Measurements from ENCODE around the gene PITX1. TPM values are rescaled to one million over a fixed set of nuclear protein-coding genes. Genes with fewer than 3 reads are reported as not detected.

The PITX1 gene
- total RNA-seq, 4 donors from 2014 or later = 571 to 1,232 (median 680) TPM

DNA sequence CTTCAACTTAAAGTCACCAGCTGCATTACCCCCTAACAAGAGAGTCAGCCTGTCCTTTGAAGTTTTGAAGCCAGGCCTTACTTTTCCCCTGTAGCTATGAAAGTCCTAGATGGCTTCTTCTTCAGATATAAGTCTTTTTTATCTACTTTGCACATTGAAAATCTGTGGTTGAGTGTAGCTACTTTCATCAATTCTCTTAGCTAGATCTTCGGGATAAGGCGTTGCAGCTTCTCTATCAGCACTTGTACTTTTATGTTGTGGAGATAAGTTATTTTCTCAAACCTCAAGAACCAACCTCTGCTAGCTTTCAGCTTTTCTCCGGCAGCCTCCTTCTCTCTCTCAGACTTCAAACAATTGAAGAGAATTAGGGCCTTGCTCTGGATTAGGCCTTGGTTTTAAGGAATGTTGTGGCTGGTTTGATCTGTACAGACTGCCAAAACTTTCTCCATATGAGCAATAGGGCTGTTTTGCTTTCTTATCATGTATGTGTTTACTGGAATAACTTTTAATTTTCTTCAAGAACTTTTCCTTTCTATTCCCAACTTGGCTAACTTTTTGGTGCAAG, 44.7 kb downstream of the PITX1 start:
- Histone ChIP-seq H3K4me1 (no peaks in the 10 kb centered on the region), H3K9me3 (no peaks in the 10 kb centered on the region), H3K36me3 (no peaks in the 10 kb centered on the region), H3K4me3 (no peak overlapping the region), H3K27me3 (no peaks in the 10 kb centered on the region), H3K27ac (no peak overlapping the region)
- 80 to 86% methylated on average over 3 of the region's 3 CpGs for whole genome bisulfite sequencing, 2 donors
- no peak for DNase-seq
- intact Hi-C loops (cut with DNase I) = no loop called here
- TF ChIP-seq POLR2A (IDR thresholded peaks at IDR 0.05) (no peak), CTCF (IDR thresholded peaks at IDR 0.05) (no peak)

GRCh38 chr5:134982230-134982629, 51.8 kb downstream of the PITX1 start:
- Histone ChIP-seq H3K36me3 (no peaks in the 10 kb centered on the region), H3K27ac (no peak overlapping the region), H3K4me1 (no peaks in the 10 kb centered on the region), H3K27me3 (no peaks in the 10 kb centered on the region), H3K4me3 (no peak overlapping the region), H3K9me3 (peaks cover 0 to 31% (median 19%) of the 10 kb centered on the region in 3 donors)
- DNase-seq = no peak
- 89 to 94% methylated on average over 1 of the region's 1 CpG for WGBS, 2 donors
- intact Hi-C loops (cut with DNase I) = no loop called here
- no peak for TF ChIP-seq POLR2A (IDR thresholded peaks at IDR 0.05)
- TF ChIP-seq CTCF (IDR thresholded peaks at IDR 0.05) = no peak

DNA sequence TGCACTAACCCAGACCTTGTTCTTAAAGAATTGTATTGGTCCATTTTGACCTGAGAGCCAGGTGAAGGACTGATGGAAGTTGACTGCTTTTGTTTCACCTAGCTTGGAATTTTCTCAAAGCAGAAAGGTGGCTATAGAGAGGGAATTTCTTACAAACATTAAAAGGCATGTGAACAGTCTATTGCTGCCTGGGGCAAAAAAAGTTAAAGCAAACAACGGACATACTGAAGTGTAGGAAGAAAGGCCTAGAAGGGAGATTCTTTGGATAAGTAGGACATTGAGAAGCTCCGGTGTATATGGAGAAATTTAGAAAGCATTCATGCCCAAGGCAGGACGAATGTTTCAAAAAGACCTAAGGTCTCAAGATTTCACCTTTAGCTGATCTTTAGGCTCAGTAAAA, 54.6 kb downstream of the PITX1 start:
- Histone ChIP-seq H3K4me3 (no peak overlapping the region), H3K36me3 (peaks cover 0 to 6% (median 0%) of the 10 kb centered on the region in 3 donors), H3K27ac (no peak overlapping the region), H3K9me3 (peaks cover 0 to 42% (median 19%) of the 10 kb centered on the region in 3 donors), H3K4me1 (no peaks in the 10 kb centered on the region), H3K27me3 (no peaks in the 10 kb centered on the region)
- WGBS, 2 donors = 90 to 96% methylated on average over 3 of the region's 3 CpGs
- TF ChIP-seq CTCF (IDR thresholded peaks at IDR 0.05) (no peak), POLR2A (IDR thresholded peaks at IDR 0.05) (no peak)
- no peak for DNase-seq
- intact Hi-C loops (cut with DNase I) = no loop called here

Other genes starting within 250 kb of the PITX1 start
- 10 to 100 TPM; 17.9 to 36.2 (median 24.7) TPM for gene C5orf24, start 188.3 kb downstream of the PITX1 start, total RNA-seq
- 10 to 100 TPM; 20.2 to 43.9 (median 35.2) TPM for gene TXNDC15, start 159.9 kb downstream of the PITX1 start, total RNA-seq
- 10 to 100 TPM in 1 of 4 donors, 1 to 10 TPM in 3; 8.0 to 12.8 (median 8.8) TPM for gene PCBD2, start 129.1 kb downstream of the PITX1 start, total RNA-seq
- gene CATSPER3, start 66.3 kb downstream of the PITX1 start, total RNA-seq = under 1 TPM in 2 of 4 donors, not detected in 2; 0.23 to 0.76 TPM